SU-DHL-6 (cell line): ENCODE measurements around the gene BPIFB3.

ENCODE experiments used
- H2AFZ ChIP-seq: fragments of 200-600 bp; sonication (generic); 2 replicates; pipeline ENCODE4 v1.6.1; 2014; ENCODE audit warnings: low read depth, mild to moderate bottlenecking, moderate library complexity, mixed read lengths, antibody characterized with exemption, low read length; ENCODE audit not compliant: severe bottlenecking
- H3F3A ChIP-seq: fragments of 200-600 bp; shearing (Covaris generic); 2 replicates; pipeline ENCODE4 v1.6.0; 2016; ENCODE audit warnings: antibody characterized with exemption, mild to moderate bottlenecking; ENCODE audit not compliant: insufficient read depth
- H3K27ac ChIP-seq: fragments of 200-600 bp; sonication (generic); 2 replicates; pipeline ENCODE4 v1.5.1; 2016; ENCODE audit warnings: low read depth, mild to moderate bottlenecking, low read length, moderate library complexity, mixed read lengths
- H3K27me3 ChIP-seq: fragments of 200-600 bp; sonication (generic), shearing (Covaris generic); 2 replicates; pipeline ENCODE4 v1.6.0; 2014; ENCODE audit warnings: mild to moderate bottlenecking, low read length
- H3K36me3 ChIP-seq: fragments of 200-600 bp; sonication (generic); 2 replicates; pipeline ENCODE4 v1.6.1; 2014; ENCODE audit warnings: mild to moderate bottlenecking, low read length, mixed read lengths
- H3K4me2 ChIP-seq: fragments of 300-600, 200-600 bp; shearing (Covaris generic), sonication (generic); 2 replicates; pipeline ENCODE4 v1.6.0; 2014; ENCODE audit warnings: low read length, low read depth, mild to moderate bottlenecking; ENCODE audit not compliant: poor library complexity, severe bottlenecking
- H3K4me3 ChIP-seq: fragments of 200-600 bp; sonication (generic); 2 replicates; pipeline ENCODE4 v1.5.1; 2014; ENCODE audit warnings: antibody characterized with exemption, low read length, mild to moderate bottlenecking, mixed read lengths; ENCODE audit not compliant: insufficient read depth, poor library complexity, severe bottlenecking
- H3K79me2 ChIP-seq: fragments of 200-600 bp; sonication (generic); 2 replicates; pipeline ENCODE4 v1.6.1; 2014; ENCODE audit warnings: mild to moderate bottlenecking, low read length, moderate library complexity; ENCODE audit not compliant: insufficient read depth
- H3K9ac ChIP-seq: fragments of 200-600 bp; sonication (generic); 2 replicates; pipeline ENCODE4 v1.7.0; 2014; ENCODE audit warnings: mild to moderate bottlenecking, low read length
- H3K9me2 ChIP-seq: fragments of 200-600 bp; sonication (generic); replicated peaks from 2 replicates; pipeline ENCODE4 v1.6.1; 2014; ENCODE audit warnings: low read length; ENCODE audit not compliant: insufficient read depth
- H3K9me3 ChIP-seq: fragments of 200-600 bp; sonication (generic); 2 replicates; pipeline ENCODE4 v1.6.1; 2014; ENCODE audit warnings: low read length, mixed read lengths; ENCODE audit not compliant: insufficient read depth
- H4K20me1 ChIP-seq: fragments of 200-600 bp; sonication (generic); 2 replicates; pipeline ENCODE4 v1.6.1; 2014; ENCODE audit warnings: low read depth, mild to moderate bottlenecking, antibody characterized with exemption, low read length, moderate library complexity, mixed read lengths
- CTCF ChIP-seq: fragments of 200-600 bp; sonication (generic); IDR thresholded peaks from one replicate; pipeline ENCODE4 v1.5.1; 2017; ENCODE audit warnings: antibody characterized with exemption, mild to moderate bottlenecking, low read length, moderate library complexity; ENCODE audit not compliant: insufficient read depth, poor library complexity, severe bottlenecking
- EZH2phosphoT487 ChIP-seq: fragments of 200-600 bp; sonication (generic), shearing (Covaris generic); conservative IDR thresholded peaks from 2 replicates; pipeline ENCODE4 v1.6.1; 2018; ENCODE audit warnings: mild to moderate bottlenecking, antibody characterized with exemption, low read length, moderate library complexity, mixed read lengths

The BPIFB3 gene

GRCh38 chr20:33019465-33020277 is 34.0 kb upstream of the BPIFB3 start:
- Histone ChIP-seq H3K36me3 (no peaks in the 10 kb centered on the region), H3K4me3 (no peak overlapping the region), H2AFZ (no peak overlapping the region), H3K9me2 (no peaks in the 10 kb centered on the region), H3K27me3 (no peaks in the 10 kb centered on the region; the same call in 1 of the 2 replicates), H3K4me2 (no peak overlapping the region), H3K27ac (no peak overlapping the region), H3F3A (no peaks in the 10 kb centered on the region), H3K9me3 (no peaks in the 10 kb centered on the region), H3K9ac (no peak overlapping the region), H3K79me2 (no peaks in the 10 kb centered on the region), H4K20me1 (no peaks in the 10 kb centered on the region)
- TF ChIP-seq CTCF (no peak), EZH2phosphoT487 (no peak)

DNA sequence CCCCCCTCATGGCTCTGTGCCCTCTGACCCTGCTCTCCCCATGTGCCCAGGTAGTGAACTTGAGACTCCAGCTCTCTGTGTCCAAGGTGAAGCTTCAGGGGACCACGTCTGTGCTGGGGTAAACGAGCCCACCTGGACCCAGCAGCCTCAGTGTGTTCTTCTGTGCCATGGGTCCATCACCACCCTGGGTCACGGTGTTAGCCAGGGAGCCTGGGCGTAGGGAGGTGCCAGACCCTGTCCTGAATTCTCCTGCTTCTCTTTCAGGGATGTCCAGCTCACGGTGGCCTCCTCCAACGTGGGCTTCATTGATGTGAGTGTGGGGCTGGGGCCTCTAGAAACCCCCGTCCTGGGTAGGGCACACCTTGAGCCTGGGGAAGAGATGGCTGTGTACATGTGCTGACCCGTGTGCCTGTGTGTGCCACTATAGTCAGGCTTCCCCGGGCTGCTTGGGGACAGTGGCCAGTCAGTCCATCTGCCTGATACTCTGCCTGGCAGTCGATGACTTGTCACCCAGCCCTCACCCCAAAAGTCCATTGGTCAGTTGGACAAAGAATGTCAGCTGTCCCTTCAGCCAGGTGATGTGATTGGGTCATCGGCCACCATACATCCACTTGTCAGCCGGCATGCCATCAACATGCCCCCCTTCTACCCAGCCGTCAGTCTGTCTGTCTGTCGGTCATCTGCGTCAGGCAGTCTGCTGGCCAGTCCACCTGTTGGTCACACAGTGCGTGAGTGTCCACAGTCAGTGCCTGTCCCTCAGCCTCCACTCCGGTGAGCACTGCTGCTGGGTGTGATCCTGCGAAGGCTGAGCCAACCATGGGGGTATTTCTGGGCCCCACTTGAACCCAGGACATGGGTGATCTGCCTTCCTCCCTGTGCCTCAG is 33.2 kb upstream of the BPIFB3 start:
- Histone ChIP-seq H3K4me2 (no peak overlapping the region), H3K79me2 (no peaks in the 10 kb centered on the region), H4K20me1 (no peaks in the 10 kb centered on the region), H3K27ac (no peak overlapping the region), H3K4me3 (no peak overlapping the region), H3K36me3 (no peaks in the 10 kb centered on the region), H3K9me2 (no peaks in the 10 kb centered on the region), H2AFZ (no peak overlapping the region), H3K9ac (no peak overlapping the region), H3K9me3 (no peaks in the 10 kb centered on the region), H3F3A (no peaks in the 10 kb centered on the region), H3K27me3 (no peaks in the 10 kb centered on the region; the same call in 1 of the 2 replicates)
- no peak for TF ChIP-seq EZH2phosphoT487
- TF ChIP-seq CTCF: no peak

DNA sequence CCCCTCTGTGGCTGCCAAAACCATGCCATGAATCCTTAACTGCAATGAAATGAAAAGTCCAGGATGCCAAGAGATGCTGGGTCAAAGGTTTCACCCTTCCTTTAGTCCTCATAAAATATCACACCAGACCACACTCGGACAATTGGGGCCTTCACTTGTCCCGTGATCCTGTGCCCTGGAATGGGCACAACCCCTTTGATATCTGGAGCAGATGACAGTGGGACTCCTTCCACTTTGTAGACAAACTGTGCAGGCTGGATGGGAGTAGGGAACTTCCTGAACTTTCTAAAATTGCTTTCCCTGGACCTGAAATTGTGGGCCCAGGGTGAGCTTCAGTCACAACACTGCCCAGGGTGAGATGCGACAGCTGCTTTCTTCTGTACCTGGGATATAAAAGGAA is 31.8 kb upstream of the BPIFB3 start:
- H3K36me3 ChIP-seq: no peaks in the 10 kb centered on the region
- no peak overlapping the region for H2AFZ ChIP-seq
- H3F3A ChIP-seq: no peaks in the 10 kb centered on the region

More for the DNA sequence above, 31.8 kb upstream of the BPIFB3 start:
- H3K9ac ChIP-seq: no peak overlapping the region
- no peaks in the 10 kb centered on the region for H3K9me2 ChIP-seq
- no peaks in the 10 kb centered on the region; the same call in 1 of the 2 replicates for H3K27me3 ChIP-seq
- H3K79me2 ChIP-seq: no peaks in the 10 kb centered on the region
- H3K4me2 ChIP-seq: no peak overlapping the region
- no peaks in the 10 kb centered on the region for H4K20me1 ChIP-seq
- no peak overlapping the region for H3K4me3 ChIP-seq
- no peak for TF ChIP-seq CTCF
- TF ChIP-seq EZH2phosphoT487: no peak
- no peak overlapping the region for H3K27ac ChIP-seq
- H3K9me3 ChIP-seq: no peaks in the 10 kb centered on the region
